ENCODE data around the gene ASTN2.

ASTN2 gene

GRCh38 chr9:116389541-116390302 is 1025.1 kb downstream of the ASTN2 start:
- no peak for FAIRE-seq

GRCh38 chr9:116387934-116388698 is 1026.7 kb downstream of the ASTN2 start:
- FAIRE-seq: no peak

GRCh38 chr9:116383936-116384335 is 1030.9 kb downstream of the ASTN2 start:
- no peak for FAIRE-seq

GRCh38 chr9:116383133-116383532 is 1031.7 kb downstream of the ASTN2 start:
- FAIRE-seq: no peak

GRCh38 chr9:116382053-116382452 is 1032.8 kb downstream of the ASTN2 start:
- no peak for FAIRE-seq

- FAIRE-seq: no peak
Observed at GRCh38 chr9:116381350-116381749, 1033.5 kb downstream of the ASTN2 start.

GRCh38 chr9:116380496-116380995 is 1034.3 kb downstream of the ASTN2 start:
- no peak for FAIRE-seq

- no peak for FAIRE-seq
Observed at GRCh38 chr9:116379821-116380220, 1035.0 kb downstream of the ASTN2 start.

- no peak for FAIRE-seq
Observed at GRCh38 chr9:116378873-116379272, 1036.0 kb downstream of the ASTN2 start.

GRCh38 chr9:116377179-116377798 is 1037.6 kb downstream of the ASTN2 start:
- no peak for FAIRE-seq
